Measurements from ENCODE around the gene PDE2A. TPM values are rescaled to one million over a fixed set of nuclear protein-coding genes. Genes with fewer than 3 reads are reported as not detected.

The PDE2A gene
- total and polyA plus RNA-seq, 8 donors, result 8.4 to 13.8 (median 11.2) TPM

GRCh38 chr11:72623052-72623451, 51.2 kb downstream of the PDE2A start:
- no peak for TF ChIP-seq CTCF (IDR thresholded peaks at IDR 0.05)
- DNase-seq, result no peak
- Histone ChIP-seq H3K9me3 (no peaks in the 10 kb centered on the region), H3K27me3 (peaks cover 0 to 41% of the 10 kb centered on the region in 2 donors), H3K27ac (no peak overlapping the region), H3K4me3 (no peak overlapping the region), H3K4me1 (peaks cover 12 to 22% of the 10 kb centered on the region in 2 donors), H3K36me3 (no peaks in the 10 kb centered on the region)
- ATAC-seq, result no peak
- intact Hi-C loops (cut with DNase I), result no loop called here

DNA sequence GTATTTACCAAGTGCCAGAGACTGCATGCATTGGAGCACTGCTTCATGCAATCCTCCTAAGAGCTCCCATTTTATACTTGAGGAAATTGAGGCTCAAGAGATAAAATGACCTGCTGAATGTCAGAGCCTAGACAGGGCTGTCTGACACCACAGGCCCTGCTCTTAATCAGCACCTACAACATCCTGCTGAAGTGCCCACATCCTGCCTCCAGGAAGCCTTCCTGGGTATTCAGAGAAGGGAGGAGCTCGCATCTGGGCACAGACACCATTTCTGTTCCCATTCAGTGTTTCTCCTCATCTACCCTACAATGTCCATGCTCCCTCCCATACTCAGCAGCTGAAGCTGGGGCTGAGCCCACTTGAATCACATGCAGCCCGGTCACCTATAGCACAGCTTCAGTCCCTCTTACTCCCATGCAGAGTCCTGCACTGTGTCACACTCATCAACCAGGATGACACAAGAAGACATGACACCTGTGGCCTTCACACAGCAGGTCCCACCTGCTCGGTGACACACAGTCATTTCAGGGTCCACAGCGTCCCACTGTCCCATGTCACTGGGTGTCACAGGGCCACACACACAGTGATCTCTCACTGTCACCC, 53.1 kb downstream of the PDE2A start:
- ATAC-seq (no peak), DNase-seq (no peak)
- Histone ChIP-seq H3K36me3 (no peaks in the 10 kb centered on the region), H3K9me3 (no peaks in the 10 kb centered on the region), H3K27ac (no peak overlapping the region), H3K4me3 (no peak overlapping the region), H3K27me3 (peaks cover 0 to 60% of the 10 kb centered on the region in 2 donors), H3K4me1 (peaks cover 10 to 16% of the 10 kb centered on the region in 2 donors)
- intact Hi-C loops (cut with DNase I), result no loop called here
- no peak for TF ChIP-seq CTCF (IDR thresholded peaks at IDR 0.05)

GRCh38 chr11:72618803-72619202, 55.4 kb downstream of the PDE2A start:
- TF ChIP-seq CTCF (IDR thresholded peaks at IDR 0.05), result no peak
- no peaks in the 10 kb centered on the region for H3K36me3 ChIP-seq
- no peak overlapping the region for H3K27ac ChIP-seq
- DNase-seq, result no peak
- no peak for ATAC-seq
- H3K4me1 ChIP-seq, result peaks cover 0 to 10% of the 10 kb centered on the region in 2 donors
- intact Hi-C loops (cut with DNase I), result no loop called here
- no peak overlapping the region for H3K4me3 ChIP-seq
- peaks cover 0 to 83% of the 10 kb centered on the region in 2 donors for H3K27me3 ChIP-seq
- no peaks in the 10 kb centered on the region for H3K9me3 ChIP-seq

DNA sequence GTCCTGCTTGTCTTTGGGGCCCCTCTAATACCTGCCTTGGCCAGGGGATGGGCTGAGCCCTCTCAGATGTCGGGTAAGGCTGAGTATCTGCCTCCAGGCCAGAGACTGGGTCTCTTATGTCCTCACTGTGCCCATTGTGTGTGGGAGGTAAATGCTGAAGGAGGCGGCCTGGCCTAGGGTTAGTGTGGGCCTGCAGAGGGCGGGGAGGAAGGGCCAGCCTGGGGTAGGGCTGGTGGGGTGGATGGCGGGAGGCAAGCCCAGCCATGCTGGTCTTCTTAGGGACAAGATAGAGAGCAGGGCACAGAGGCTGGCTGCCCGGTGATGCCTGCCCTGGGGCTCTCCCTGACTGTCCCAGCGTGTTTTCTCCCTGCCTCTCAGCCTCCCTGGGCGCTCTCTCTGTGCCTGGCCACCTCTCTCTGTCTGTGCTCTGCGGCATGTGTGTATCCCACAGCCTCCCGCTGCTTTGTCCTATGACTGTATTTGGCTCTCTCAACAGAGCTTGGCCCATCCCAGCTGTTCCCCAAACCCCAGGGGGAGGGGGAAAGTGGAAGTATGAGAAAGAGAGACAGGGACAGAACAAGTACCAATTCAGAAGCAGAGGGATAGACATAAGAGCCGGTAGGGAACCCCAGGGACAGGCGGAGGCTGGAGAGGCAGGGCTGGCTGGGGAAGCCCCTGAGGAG, 57.0 kb downstream of the PDE2A start:
- DNase-seq (peak in 2 of 4 donors; percentile 62 to 81), ATAC-seq (peak; percentile 53)
- peaks cover 0 to 15% of the 10 kb centered on the region in 2 donors for H3K4me1 ChIP-seq
- no peak overlapping the region for H3K4me3 ChIP-seq
- no peak for TF ChIP-seq CTCF (IDR thresholded peaks at IDR 0.05)
- H3K36me3 ChIP-seq, result no peaks in the 10 kb centered on the region
- intact Hi-C loops (cut with DNase I), result no loop called here
- no peak overlapping the region for H3K27ac ChIP-seq
- H3K27me3 ChIP-seq, result peaks cover 0 to 84% of the 10 kb centered on the region in 2 donors
- no peaks in the 10 kb centered on the region for H3K9me3 ChIP-seq

DNA sequence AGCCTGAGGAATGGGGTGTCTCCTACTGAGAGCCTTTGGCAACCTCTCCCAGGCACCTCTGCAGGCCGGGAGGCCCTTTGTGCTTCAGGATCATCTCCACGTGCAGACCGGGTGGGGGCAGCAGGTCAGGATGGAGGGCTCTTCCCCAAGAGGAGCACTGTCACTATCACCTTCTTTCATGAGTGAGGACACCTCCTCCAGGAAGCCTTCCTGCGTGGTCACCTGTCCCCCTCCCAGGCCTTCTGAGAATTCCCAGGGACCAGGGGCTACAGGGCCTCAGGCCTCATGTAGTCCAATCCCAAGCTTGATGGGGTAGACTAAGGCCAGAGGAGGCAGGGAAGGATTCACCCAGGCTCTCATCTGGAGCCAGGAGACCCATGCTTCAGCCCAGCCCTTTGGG, 57.6 kb downstream of the PDE2A start:
- Histone ChIP-seq H3K27ac (no peak overlapping the region), H3K9me3 (no peaks in the 10 kb centered on the region), H3K4me1 (peaks cover 0 to 21% of the 10 kb centered on the region in 2 donors), H3K36me3 (no peaks in the 10 kb centered on the region), H3K27me3 (peaks cover 0 to 81% of the 10 kb centered on the region in 2 donors), H3K4me3 (no peak overlapping the region)
- no peak for TF ChIP-seq CTCF (IDR thresholded peaks at IDR 0.05)
- intact Hi-C loops (cut with DNase I), result no loop called here
- no peak for DNase-seq
- no peak for ATAC-seq

Data from left lung (tissue), 10 donors.